NCI-H226 (cell line): Measurements from ENCODE around the gene HERC3.

ENCODE experiments used
- DNase-seq: peaks from one replicate; pipeline ENCODE4 v3.0.0-alpha.2; 2015

HERC3 gene

GRCh38 chr4:88661739-88662138, 69.5 kb downstream of the HERC3 start:
- DNase-seq = peak; percentile 55

DNA sequence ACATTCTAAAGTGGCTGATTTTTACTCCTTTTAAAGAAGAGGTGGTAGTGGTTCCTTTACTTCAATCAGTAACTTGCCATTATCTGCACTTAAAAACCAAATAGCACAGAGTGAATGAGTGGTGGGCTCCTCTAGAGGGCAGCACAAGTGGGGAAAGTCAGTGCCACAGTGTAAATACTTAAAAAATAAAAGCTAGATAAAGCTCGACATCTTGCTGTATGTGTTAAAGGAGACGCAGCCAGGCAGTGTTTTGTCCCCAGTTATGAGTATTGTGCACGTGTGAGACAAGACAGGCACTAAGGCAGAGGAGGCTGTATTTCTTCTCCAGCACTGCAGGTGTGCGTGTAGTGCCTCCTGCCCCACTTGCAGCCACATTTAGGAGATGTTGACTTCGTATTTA, 80.7 kb downstream of the HERC3 start:
- no peak for DNase-seq

DNA sequence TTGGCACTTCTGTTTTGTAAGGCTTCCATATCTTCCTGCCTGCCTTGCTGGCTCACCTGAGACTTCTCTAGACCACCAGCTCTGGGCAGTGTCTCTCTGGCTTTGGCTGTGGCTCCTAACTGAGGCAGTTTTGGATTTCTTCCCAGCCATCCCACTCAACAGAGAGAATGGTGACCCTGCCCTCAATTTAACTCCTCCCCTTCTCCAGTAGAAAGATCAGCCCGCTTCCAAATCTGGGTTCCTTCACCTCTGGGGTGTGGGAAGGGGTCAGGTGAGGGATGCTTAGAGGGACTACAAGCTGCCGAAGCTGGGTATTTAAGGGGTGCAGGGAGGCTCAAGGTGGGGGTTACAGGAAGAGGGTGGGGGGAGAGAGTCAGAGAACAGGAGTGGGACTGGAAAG, 81.6 kb downstream of the HERC3 start:
- DNase-seq = no peak

- no peak for DNase-seq
These were observed 82.3 kb downstream of the HERC3 start for GRCh38 chr4:88674565-88674964.

DNA sequence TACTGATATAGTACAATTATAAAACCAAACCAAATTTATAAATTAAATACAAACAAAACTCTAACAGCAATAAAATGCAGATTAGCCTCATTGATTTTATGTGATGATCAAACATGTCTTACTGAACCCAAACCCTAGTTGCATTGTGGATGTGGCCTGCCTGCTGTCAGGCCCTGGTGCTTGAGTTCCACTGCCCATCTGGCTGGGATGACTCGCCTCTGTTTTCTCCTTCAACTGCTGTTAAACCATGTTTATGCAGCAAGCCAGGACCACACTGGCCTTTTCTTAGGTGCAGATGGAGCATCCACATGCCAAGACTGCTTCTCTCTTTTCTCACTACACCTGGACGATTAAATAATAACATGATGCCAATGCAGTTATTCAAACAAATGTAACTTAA, 82.7 kb downstream of the HERC3 start:
- no peak for DNase-seq

GRCh38 chr4:88675543-88675942, 83.3 kb downstream of the HERC3 start:
- DNase-seq = peak; percentile 39

GRCh38 chr4:88681209-88681608, 88.9 kb downstream of the HERC3 start:
- DNase-seq = no peak

- DNase-seq = no peak
These were observed 98.1 kb downstream of the HERC3 start for GRCh38 chr4:88690355-88690754.

DNA sequence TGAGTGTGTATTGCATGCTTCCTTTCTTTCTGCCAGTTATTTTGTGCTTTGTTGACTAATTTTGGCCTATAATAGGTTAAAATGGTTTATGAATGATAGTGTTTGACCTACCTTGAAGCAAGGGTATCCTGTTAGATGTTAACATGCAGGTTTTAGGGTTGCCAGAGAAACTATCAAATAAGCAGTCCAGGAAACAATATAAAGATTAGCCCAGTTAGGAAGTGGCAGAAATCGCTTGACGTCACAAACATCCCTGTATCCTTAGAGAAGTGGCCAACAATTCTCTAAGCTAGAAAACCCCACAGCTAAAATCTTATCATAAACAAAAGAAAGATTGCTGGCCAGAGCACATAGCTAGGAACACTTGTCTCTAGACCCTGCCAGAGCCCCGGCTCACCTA, 101.5 kb downstream of the HERC3 start:
- no peak for DNase-seq

DNA sequence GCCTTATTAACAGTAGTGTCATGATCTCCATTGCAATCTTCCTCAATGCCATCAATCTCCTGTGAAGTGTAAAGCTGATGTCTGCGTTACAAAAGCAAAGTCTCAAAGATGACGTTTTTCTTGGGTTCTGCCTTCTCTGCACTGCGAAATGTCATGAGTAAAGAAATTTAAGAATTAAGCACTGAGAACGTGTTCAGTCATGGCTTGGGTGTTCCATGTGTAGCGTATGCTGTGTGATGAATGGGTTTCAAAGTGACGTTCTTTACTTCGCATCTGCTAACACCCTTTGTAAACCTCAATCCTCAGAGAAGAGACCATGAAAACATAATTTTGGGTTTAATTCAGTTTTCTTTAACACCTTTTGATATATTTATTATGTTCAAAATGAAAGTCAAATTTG, 104.3 kb downstream of the HERC3 start:
- no peak for DNase-seq

GRCh38 chr4:88697141-88697540, 104.9 kb downstream of the HERC3 start:
- DNase-seq = no peak

DNA sequence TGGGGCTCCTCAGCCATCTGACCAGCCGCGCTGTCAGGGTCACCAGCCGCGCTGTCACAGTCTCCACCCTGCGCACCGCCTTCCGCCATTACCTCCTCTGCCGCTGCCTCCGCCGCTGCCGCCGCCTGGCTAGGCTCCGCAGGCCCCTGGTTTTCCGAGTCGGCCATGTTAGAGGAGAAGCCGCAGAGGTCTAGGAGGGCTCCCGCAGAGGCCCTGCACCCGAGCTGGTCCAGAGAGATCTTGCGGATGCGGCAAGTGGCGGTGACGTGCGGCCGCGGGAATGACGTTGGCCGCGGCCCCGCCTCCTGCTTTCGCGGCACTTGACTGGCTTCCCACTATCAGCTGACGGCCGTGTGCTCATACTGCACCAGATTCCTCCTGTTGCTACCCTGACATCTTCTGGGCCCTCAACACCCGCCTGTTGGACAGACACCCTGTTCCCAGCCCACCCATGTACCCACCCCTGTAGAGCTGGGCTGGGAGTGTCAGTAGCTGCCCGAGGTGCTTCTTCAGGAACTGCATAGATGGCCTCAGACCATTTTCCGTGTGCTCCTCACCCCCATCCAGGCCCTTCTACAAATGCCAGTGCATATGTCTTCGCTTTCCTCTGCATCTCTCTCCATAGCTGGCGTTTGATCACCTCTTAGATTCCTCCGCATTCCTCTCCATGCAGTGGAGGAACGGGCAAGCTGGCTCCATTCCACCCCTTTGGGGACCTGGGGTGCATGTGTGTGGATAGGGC, 105.5 kb downstream of the HERC3 start, which contains the start of gene NAP1L5:
TSS of gene NAP1L5 (minus strand) at position 242 of the 742 bp plus-strand sequence. CDS start at position 167, 75 bp downstream.
- DNase-seq = peak; percentile 58

DNA sequence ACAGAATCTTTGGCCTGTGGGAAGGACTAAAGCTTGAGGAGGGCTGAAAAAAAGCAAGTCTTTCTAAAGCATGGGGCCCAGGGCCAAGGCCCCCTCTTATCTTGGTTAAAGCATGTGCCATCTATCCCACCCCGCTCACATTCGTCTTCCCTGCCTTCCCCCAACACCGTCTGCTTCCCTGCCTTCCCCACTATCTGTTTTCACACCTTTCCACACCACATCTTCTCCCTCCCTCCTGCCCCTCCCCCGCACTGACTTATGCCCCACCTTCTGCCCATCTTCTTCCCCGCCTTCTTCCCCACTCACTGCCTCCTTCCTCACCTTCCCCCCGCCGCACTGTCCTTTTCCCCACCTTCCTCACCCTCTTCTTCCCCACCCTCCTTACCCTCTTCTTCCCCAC, 106.2 kb downstream of the HERC3 start:
- DNase-seq = no peak

DNA sequence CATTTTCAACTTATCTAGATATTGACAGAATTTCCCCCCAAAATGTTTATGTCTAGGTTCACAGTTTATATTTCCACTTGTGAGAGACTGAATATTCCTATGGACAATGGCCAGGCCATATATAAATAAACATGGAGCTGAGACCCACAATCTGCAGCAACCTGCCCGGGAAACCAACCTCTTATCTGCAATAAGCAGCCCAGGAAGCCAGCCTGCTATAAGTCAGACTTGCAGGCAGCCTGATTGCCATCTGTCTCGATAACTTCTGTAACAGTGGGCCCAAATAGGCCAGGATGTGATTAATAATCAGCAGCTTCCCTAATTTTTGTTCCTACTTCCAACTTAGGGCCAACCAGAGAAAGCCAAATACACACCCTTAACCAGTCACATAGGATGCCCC, 110.5 kb downstream of the HERC3 start:
- no peak for DNase-seq

DNA sequence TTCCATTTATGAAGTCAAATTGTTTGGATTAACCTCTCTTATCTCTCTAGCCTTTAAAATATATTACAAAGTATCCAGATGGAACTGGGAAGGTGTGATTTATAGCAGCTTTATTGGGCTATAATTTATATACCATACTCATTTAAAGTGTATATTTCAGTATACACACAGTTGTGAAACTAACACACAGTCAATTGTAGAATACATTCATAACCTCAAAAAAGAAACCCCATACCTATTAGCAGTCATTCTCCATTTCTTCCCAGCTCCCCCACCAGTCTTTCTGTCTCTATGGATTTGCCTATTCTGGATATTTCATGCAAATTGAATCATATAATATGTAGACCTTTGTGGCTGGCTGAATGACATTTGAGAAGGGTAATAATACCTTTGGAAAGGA, 112.9 kb downstream of the HERC3 start:
- DNase-seq = no peak

DNA sequence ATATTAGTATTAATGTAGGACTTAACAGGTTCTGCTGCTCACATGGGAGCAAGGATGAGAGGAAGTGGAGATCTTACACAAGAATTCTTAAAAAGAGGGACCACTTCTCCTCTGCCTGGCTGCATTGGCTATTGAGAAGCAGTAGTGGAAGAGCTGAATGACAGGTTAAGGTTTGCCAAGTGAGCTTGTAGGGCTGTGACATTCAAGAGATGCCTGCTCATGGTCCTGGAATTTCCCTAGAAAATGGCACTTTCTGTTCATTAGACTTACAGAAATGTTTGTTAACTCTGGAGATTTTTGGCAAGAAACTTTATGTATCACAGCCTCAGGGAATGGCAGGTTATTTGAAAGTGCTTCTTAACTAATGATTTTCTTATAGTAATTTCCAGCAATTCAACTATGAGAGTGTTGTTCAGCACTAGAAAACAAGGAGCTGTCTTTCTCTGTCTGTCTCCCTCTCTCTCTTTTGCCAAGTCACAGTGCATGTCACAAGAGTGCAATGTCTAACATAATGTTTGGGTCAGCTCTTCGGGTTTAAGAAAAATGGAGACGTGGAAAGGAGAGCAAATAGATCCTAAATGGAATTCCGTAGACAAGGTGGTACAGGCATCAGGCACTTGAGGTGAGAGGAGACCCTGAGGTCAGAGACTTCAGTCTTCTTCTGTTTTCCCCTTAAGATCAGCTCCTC, 113.7 kb downstream of the HERC3 start:
- DNase-seq = no peak

DNA sequence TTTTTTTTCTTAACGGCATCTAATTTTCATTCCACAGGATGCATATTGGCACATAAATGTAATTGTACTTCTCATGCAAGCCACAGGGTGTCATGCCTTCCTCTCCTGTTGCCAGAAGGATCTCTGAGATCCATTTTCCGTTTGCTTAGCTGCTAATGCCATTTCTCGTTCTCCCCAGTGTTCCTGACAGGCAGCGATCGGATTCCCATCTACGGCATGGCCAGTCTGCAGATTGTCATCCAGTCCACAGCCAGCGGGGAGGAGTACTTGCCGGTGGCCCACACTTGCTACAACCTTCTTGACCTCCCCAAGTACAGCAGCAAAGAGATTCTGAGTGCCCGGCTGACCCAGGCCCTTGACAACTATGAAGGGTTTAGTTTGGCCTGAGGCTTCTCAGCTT, 114.3 kb downstream of the HERC3 start:
- DNase-seq = peak; percentile 5

DNA sequence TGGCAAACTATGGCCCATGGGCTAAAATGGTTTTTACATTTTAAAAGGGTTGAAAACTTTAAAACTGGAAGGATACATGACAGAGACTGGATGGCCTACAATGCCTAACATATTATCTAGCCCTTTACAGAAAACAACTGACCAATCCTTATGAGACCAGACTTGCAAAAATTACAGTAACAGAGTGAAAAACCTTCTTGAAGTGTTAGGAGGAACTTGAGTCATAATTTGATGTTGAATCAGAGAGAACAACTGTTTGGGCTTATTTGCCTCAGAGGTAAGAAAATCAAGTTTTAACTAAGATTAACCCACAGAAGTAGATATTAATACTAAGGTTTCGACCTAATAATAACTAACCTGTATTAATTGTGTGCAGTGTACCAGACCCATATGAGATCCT, 117.7 kb downstream of the HERC3 start:
- no peak for DNase-seq

GRCh38 chr4:88713782-88714181, 121.5 kb downstream of the HERC3 start:
- DNase-seq = no peak

- DNase-seq = no peak
These were observed 125.8 kb downstream of the HERC3 start for GRCh38 chr4:88718098-88718497.

DNA sequence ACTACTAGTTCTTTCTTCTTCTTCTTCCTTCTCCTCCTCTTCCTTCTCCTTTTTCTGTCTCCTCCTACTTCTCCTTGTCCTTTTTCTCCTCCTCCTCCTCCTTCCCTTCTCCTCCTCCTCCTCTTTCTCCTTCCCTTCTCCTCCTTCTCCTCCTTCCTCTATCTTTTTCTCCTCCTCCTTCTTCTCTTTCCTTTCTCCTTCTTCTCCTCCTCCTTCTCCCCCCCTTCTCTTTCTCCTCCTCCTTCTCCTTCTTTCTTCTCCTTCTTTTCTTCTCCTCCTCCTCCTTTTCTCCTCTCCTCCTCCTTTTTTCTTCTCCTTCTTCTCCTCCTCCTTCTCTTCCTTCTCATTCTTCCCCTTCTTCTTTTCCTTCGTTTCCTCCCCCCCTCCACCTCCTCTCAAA, 127.1 kb downstream of the HERC3 start:
- no peak for DNase-seq

- DNase-seq = no peak
These were observed 128.5 kb downstream of the HERC3 start for GRCh38 chr4:88720451-88721428.

DNA sequence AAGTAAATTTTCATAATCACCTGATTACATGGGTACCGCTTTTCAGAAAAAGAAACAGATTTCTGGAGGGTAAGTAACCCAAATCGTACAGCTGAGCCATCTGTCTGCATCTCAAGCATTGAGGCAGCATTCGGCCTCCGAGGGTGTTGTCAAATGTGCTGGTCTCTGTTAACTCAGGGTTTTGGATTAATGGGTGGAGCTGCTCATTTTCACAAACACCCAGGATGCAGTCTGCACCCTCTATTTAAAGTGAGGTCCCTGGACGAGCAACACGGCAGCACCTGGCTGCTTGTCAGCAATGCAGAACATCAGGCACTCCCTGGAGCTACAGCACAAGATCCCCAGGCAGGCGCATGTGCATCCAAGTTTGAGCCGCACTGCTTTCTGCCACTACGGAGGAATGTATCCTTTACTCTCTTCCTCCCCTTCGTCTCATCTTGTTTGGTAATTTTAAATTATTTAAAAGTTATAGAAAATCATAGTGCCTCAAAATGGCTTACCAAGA, 130.0 kb downstream of the HERC3 start:
- DNase-seq = no peak
